IMR-90 (cell line): Measurements from ENCODE around the gene MGAT4C. TPM values are rescaled to one million over a fixed set of nuclear protein-coding genes. Genes with fewer than 3 reads are reported as not detected.

Source experiments
- ATAC-seq: fragments of 200-7000 bp; cut with Tn5 transposase; 2 replicates; pipeline ENCODE4 v1.9.1; 2020; ENCODE audit warnings: low read depth, mild to moderate bottlenecking, moderate library complexity
- BruUV-seq: library from RNA; stranded (reverse); fragments of 400-500 nt; replicated peaks from 2 replicates; lab custom pipeline; 2021; lab: Mats Ljungman, UMichigan
- CTCF ChIA-PET: fragments of 300-600 bp; formaldehyde crosslinking; extraction: SDS; loops from one replicate; lab custom pipeline; 2021; ENCODE audit warnings: antibody characterized with exemption; lab: Yijun Ruan, JAX
- POLR2A ChIA-PET: fragments of 300-600 bp; sonication (Branson Sonifier 250); formaldehyde crosslinking; loops from one replicate; lab custom pipeline; 2022; ENCODE audit warnings: antibody characterized with exemption; ENCODE audit not compliant: unreplicated experiment; lab: Charles Lee
- DNase-seq: peaks from one replicate; pipeline ENCODE4 v3.0.0; 2013
- H2AFZ ChIP-seq: replicated peaks from 2 replicates; pipeline ENCODE3; 2013; ENCODE audit warnings: low read length, mild to moderate bottlenecking; ENCODE audit not compliant: poor library complexity
- H2AK5ac ChIP-seq: 2 replicates; pipeline ENCODE4 v1.6.1; 2013; ENCODE audit warnings: low read depth, low read length, inconsistent platforms
- H2AK9ac ChIP-seq: replicated peaks from 2 replicates; pipeline ENCODE3; 2013; ENCODE audit warnings: mild to moderate bottlenecking, low read depth, low read length, moderate library complexity; ENCODE audit not compliant: poor library complexity
- H2BK120ac ChIP-seq: 2 replicates; pipeline ENCODE4 v1.6.1; 2013; ENCODE audit warnings: low read depth, low read length, inconsistent platforms
- H2BK15ac ChIP-seq: 3 replicates; pipeline ENCODE4 v1.6.1; 2013; ENCODE audit warnings: low read depth, low read length, inconsistent platforms
- H2BK20ac ChIP-seq: 2 replicates; pipeline ENCODE4 v1.6.1; 2013; ENCODE audit warnings: low read depth, mild to moderate bottlenecking, inconsistent platforms, low read length, moderate library complexity
- H2BK5ac ChIP-seq: 2 replicates; pipeline ENCODE4 v1.6.1; 2013; ENCODE audit warnings: mild to moderate bottlenecking, low read depth, low read length, inconsistent platforms; ENCODE audit not compliant: poor library complexity, severe bottlenecking
- H3K14ac ChIP-seq: replicated peaks from 2 replicates; pipeline ENCODE4 v1.6.1; 2013; ENCODE audit warnings: low read depth, low read length, inconsistent platforms
- H3K18ac ChIP-seq: 2 replicates; pipeline ENCODE4 v1.6.1; 2013; ENCODE audit warnings: low read depth, low read length, control low read depth
- H3K23ac ChIP-seq: 2 replicates; pipeline ENCODE4 v1.6.1; 2013; ENCODE audit warnings: low read depth, low read length, inconsistent platforms
- H3K27ac ChIP-seq: 2 replicates; pipeline ENCODE4 v1.5.1; 2013; ENCODE audit warnings: mild to moderate bottlenecking, control low read depth, low read length; ENCODE audit not compliant: insufficient read depth
- H3K27me3 ChIP-seq: 2 replicates; pipeline ENCODE4 v1.6.1; 2013; ENCODE audit warnings: low read length; ENCODE audit not compliant: control insufficient read depth, insufficient read depth
- H3K36me3 ChIP-seq: 2 replicates; pipeline ENCODE4 v1.6.1; 2013; ENCODE audit warnings: low read length, mixed read lengths; ENCODE audit not compliant: control insufficient read depth, insufficient read depth
- H3K4ac ChIP-seq: 2 replicates; pipeline ENCODE4 v1.6.1; 2013; ENCODE audit warnings: low read depth, low read length, inconsistent platforms
- H3K4me1 ChIP-seq: 2 replicates; pipeline ENCODE4 v1.6.1; 2013; ENCODE audit warnings: low read length, mixed read lengths; ENCODE audit not compliant: control insufficient read depth, insufficient read depth
- H3K4me2 ChIP-seq: 2 replicates; pipeline ENCODE4 v1.6.1; 2013; ENCODE audit warnings: low read depth, mild to moderate bottlenecking, control low read depth, low read length, moderate library complexity
- H3K4me3 ChIP-seq: 2 replicates; pipeline ENCODE4 v1.5.1; 2013; ENCODE audit warnings: low read depth, mild to moderate bottlenecking, control low read depth, low read length, moderate library complexity; ENCODE audit not compliant: insufficient read depth
- H3K56ac ChIP-seq: 2 replicates; pipeline ENCODE4 v1.6.1; 2013; ENCODE audit warnings: low read length, inconsistent platforms; ENCODE audit not compliant: insufficient read depth; ENCODE audit errors: extremely low read depth
- H3K79me1 ChIP-seq, 2 experiments: 2 replicates each; pipeline ENCODE4 v1.6.1; 2013; ENCODE audit warnings: low read length in 2 of 2, inconsistent platforms in 1 of 2, low read depth in 1 of 2
- H3K9ac ChIP-seq: 2 replicates; pipeline ENCODE4 v1.6.1; 2013; ENCODE audit warnings: low read depth, low read length, control low read depth
- H3K9me1 ChIP-seq: 2 replicates; pipeline ENCODE4 v1.6.1; 2013; ENCODE audit warnings: low read length, inconsistent platforms; ENCODE audit not compliant: insufficient read depth
- H3K9me3 ChIP-seq: 2 replicates; pipeline ENCODE4 v1.6.1; 2013; ENCODE audit warnings: low read length; ENCODE audit not compliant: control insufficient read depth, insufficient read depth
- H4K20me1 ChIP-seq: 2 replicates; pipeline ENCODE4 v1.6.1; 2013; ENCODE audit warnings: low read length, inconsistent platforms; ENCODE audit not compliant: insufficient read depth
- H4K5ac ChIP-seq: 2 replicates; pipeline ENCODE4 v1.6.1; 2013; ENCODE audit warnings: mild to moderate bottlenecking, low read depth, low read length, control low read depth
- H4K8ac ChIP-seq, 2 experiments: 2 replicates each; pipeline ENCODE4 v1.6.1; 2013; ENCODE audit warnings: low read depth in 2 of 2, low read length in 2 of 2, control low read depth in 1 of 2, inconsistent platforms in 1 of 2
- H4K91ac ChIP-seq: 2 replicates; pipeline ENCODE4 v1.6.1; 2013; ENCODE audit warnings: low read depth, low read length, inconsistent platforms; ENCODE audit not compliant: insufficient read depth
- BHLHE40 ChIP-seq: fragments of 150-350 bp; IDR thresholded peaks from 2 replicates; pipeline ENCODE4 v1.6.1; 2016; ENCODE audit warnings: mild to moderate bottlenecking, low read depth, low read length
- CEBPB ChIP-seq: IDR thresholded peaks from 2 replicates; pipeline ENCODE4 v1.6.1; 2012; ENCODE audit warnings: low read depth, low read length, improper control_type of control experiment
- CHD1 ChIP-seq: IDR thresholded peaks from 2 replicates; pipeline ENCODE4 v1.6.1; 2012; ENCODE audit warnings: low read depth, low read length, improper control_type of control experiment
- FOS ChIP-seq: fragments of 150-350 bp; IDR thresholded peaks from 2 replicates; pipeline ENCODE4 v1.6.1; 2016; ENCODE audit warnings: low read depth, low read length
- MAFK ChIP-seq: IDR thresholded peaks from 2 replicates; pipeline ENCODE4 v1.6.1; 2012; ENCODE audit warnings: low read depth, low read length, improper control_type of control experiment
- MAZ ChIP-seq: IDR thresholded peaks from 2 replicates; pipeline ENCODE4 v1.6.1; 2012; ENCODE audit warnings: low read depth, mild to moderate bottlenecking, low read length, improper control_type of control experiment, moderate library complexity, borderline replicate concordance
- MXI1 ChIP-seq: IDR thresholded peaks from 2 replicates; pipeline ENCODE4 v1.6.1; 2012; ENCODE audit warnings: low read depth, mild to moderate bottlenecking, low read length, moderate library complexity, borderline replicate concordance
- NFE2L2 ChIP-seq: fragments of 150-350 bp; IDR thresholded peaks from 2 replicates; pipeline ENCODE4 v1.6.1; 2016; ENCODE audit warnings: low read depth, mild to moderate bottlenecking, low read length
- POLR2A ChIP-seq: IDR thresholded peaks from 2 replicates; pipeline ENCODE4 v1.6.1; 2012; ENCODE audit warnings: mild to moderate bottlenecking, low read depth, low read length
- RAD21 ChIP-seq: IDR thresholded peaks from 2 replicates; pipeline ENCODE4 v1.6.1; 2012; ENCODE audit warnings: low read length, improper control_type of control experiment
- RCOR1 ChIP-seq: IDR thresholded peaks from 2 replicates; pipeline ENCODE4 v1.6.1; 2012; ENCODE audit warnings: mild to moderate bottlenecking, low read length, improper control_type of control experiment; ENCODE audit not compliant: insufficient replicate concordance
- RFX5 ChIP-seq: IDR thresholded peaks from 2 replicates; pipeline ENCODE4 v1.8.0; 2012; ENCODE audit warnings: low read depth, mild to moderate bottlenecking, low read length, moderate library complexity
- SMC3 ChIP-seq: fragments of 150-350 bp; IDR thresholded peaks from 2 replicates; pipeline ENCODE4 v1.6.1; 2016; ENCODE audit warnings: low read depth, mild to moderate bottlenecking, antibody characterized with exemption, low read length, moderate library complexity
- WGBS, 2 experiments: methylation state at CpG; one replicate each; pipeline versions ENCODE4 v1.1.5 to v1.1.7; 2013; ENCODE audit warnings: missing lambda C conversion rate in 2 of 2; ENCODE audit not compliant: insufficient read length in 1 of 2; ENCODE audit errors: extremely low coverage in 2 of 2; 5-methylcytosine and 5-hydroxymethylcytosine counted together
- dilution Hi-C: fragments of 300-500 bp; cut with HindIII; formaldehyde crosslinking; loops from one replicate; pipeline ENCODE4 v1.14.3; 2018; ENCODE audit warnings: low sequenced_read_pairs; ENCODE audit not compliant: unreplicated experiment
- in situ Hi-C: fragments of 300-500 bp; cut with MboI; formaldehyde crosslinking; loops from 3 replicates; pipeline ENCODE4 v1.14.3; 2019; ENCODE audit warnings: low sequenced_read_pairs, inconsistent platforms, mixed read lengths
- intact Hi-C: fragments of 100-400 bp; cut with micrococcal nuclease; formaldehyde crosslinking; loops from 2 replicates; pipeline ENCODE4 v1.10.0; 2022
- polyA plus RNA-seq, 3 experiments: library from polyadenylated mRNA; depleted of rRNA; stranded (reverse); fragments of >200 nt; gene quantifications; 2 replicates each; pipeline ENCODE4 v1.2.3, GENCODE V29; 2012; ENCODE audit warnings: low replicate concordance in 1 of 3
- total RNA-seq: library from RNA; depleted of rRNA; stranded (reverse); fragments of >200 nt; gene quantifications from 2 replicates; pipeline ENCODE4 v1.2.3, GENCODE V29; 2012
- TF ChIP-seq, protein P1 (sequence below): conservative IDR thresholded peaks from 2 replicates; pipeline ENCODE4 v1.5.1; 2012; ENCODE audit warnings: mild to moderate bottlenecking, low read depth, low read length, improper control_type of control experiment
- TF ChIP-seq, protein P2 (sequence below): fragments of 150-350 bp; IDR thresholded peaks from 2 replicates; pipeline ENCODE4 v1.6.1; 2017; ENCODE audit warnings: mild to moderate bottlenecking, antibody characterized with exemption, low read length, low read depth
- TF ChIP-seq, protein P3 (sequence below): fragments of 150-350 bp; IDR thresholded peaks from 2 replicates; pipeline ENCODE4 v1.6.1; 2016; ENCODE audit warnings: low read depth, mild to moderate bottlenecking, low read length, moderate library complexity, borderline replicate concordance

MGAT4C gene
- total and polyA plus RNA-seq, 2 of the 4 experiments (the other 2 are of a cell fraction): not detected

DNA sequence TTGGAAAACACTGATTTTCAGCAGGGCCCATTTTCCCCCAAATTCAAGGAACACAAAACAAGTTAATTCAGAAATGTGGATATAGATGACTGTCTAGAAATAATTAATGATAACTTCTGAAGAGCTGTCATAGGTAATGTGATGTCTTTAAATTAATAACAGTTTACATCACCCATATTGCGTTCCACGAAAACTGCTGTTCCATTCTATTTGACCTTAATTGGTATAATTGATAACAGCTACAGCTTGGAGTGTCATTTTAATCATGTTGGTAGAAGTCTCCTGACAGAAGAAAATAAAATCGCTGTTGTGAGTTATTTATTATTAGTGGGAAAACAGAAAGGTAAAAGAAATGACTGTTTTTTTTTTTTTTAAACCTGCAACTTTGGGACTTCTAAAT lies 36.3 kb upstream of the MGAT4C start:
- no peaks in the 10 kb centered on the region for H3K27me3 ChIP-seq
- no peak overlapping the region for H3K9ac ChIP-seq
- dilution Hi-C loops (no loop called here), intact Hi-C loops (no loop called here), in situ Hi-C loops (no loop called here)
- no peaks in the 10 kb centered on the region for H3K4me1 ChIP-seq
- no peak overlapping the region for H4K91ac ChIP-seq
- no peak overlapping the region for H2AK5ac ChIP-seq
- no peak overlapping the region for H3K56ac ChIP-seq
- no peak overlapping the region for H3K4me3 ChIP-seq
- H2BK5ac ChIP-seq: no peak overlapping the region
- H3K9me3 ChIP-seq: no peaks in the 10 kb centered on the region
- no peak overlapping the region for H2BK120ac ChIP-seq
- H3K4ac ChIP-seq: no peak overlapping the region
- H4K20me1 ChIP-seq: no peaks in the 10 kb centered on the region
- no peak overlapping the region for H2BK15ac ChIP-seq
- no peaks in the 10 kb centered on the region for H3K36me3 ChIP-seq
- TF ChIP-seq RAD21: no peak
- TF ChIP-seq NFE2L2: no peak
- no peak for TF ChIP-seq BHLHE40
- TF ChIP-seq, protein P1, sequence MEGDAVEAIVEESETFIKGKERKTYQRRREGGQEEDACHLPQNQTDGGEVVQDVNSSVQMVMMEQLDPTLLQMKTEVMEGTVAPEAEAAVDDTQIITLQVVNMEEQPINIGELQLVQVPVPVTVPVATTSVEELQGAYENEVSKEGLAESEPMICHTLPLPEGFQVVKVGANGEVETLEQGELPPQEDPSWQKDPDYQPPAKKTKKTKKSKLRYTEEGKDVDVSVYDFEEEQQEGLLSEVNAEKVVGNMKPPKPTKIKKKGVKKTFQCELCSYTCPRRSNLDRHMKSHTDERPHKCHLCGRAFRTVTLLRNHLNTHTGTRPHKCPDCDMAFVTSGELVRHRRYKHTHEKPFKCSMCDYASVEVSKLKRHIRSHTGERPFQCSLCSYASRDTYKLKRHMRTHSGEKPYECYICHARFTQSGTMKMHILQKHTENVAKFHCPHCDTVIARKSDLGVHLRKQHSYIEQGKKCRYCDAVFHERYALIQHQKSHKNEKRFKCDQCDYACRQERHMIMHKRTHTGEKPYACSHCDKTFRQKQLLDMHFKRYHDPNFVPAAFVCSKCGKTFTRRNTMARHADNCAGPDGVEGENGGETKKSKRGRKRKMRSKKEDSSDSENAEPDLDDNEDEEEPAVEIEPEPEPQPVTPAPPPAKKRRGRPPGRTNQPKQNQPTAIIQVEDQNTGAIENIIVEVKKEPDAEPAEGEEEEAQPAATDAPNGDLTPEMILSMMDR: no peak
- TF ChIP-seq, protein P2, sequence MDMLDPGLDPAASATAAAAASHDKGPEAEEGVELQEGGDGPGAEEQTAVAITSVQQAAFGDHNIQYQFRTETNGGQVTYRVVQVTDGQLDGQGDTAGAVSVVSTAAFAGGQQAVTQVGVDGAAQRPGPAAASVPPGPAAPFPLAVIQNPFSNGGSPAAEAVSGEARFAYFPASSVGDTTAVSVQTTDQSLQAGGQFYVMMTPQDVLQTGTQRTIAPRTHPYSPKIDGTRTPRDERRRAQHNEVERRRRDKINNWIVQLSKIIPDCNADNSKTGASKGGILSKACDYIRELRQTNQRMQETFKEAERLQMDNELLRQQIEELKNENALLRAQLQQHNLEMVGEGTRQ: no peak
- no peak for TF ChIP-seq SMC3
- no peak for TF ChIP-seq POLR2A
- TF ChIP-seq, protein P3, sequence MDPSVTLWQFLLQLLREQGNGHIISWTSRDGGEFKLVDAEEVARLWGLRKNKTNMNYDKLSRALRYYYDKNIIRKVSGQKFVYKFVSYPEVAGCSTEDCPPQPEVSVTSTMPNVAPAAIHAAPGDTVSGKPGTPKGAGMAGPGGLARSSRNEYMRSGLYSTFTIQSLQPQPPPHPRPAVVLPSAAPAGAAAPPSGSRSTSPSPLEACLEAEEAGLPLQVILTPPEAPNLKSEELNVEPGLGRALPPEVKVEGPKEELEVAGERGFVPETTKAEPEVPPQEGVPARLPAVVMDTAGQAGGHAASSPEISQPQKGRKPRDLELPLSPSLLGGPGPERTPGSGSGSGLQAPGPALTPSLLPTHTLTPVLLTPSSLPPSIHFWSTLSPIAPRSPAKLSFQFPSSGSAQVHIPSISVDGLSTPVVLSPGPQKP: no peak
- TF ChIP-seq FOS: no peak
- TF ChIP-seq MAZ: no peak
- TF ChIP-seq RFX5: no peak
- no peak for TF ChIP-seq MAFK
- TF ChIP-seq MXI1: no peak
- TF ChIP-seq RCOR1: no peak
- no peak for TF ChIP-seq CEBPB
- no peak for TF ChIP-seq CHD1
- H4K8ac ChIP-seq: no peak overlapping the region
- H3K27ac ChIP-seq: no peak overlapping the region
- no peak overlapping the region for H4K5ac ChIP-seq
- no peak overlapping the region for H3K4me2 ChIP-seq
- H3K18ac ChIP-seq: no peak overlapping the region
- no peak overlapping the region for H3K23ac ChIP-seq
- no peak overlapping the region for H2AFZ ChIP-seq
- H2AK9ac ChIP-seq: no peak overlapping the region
- no CpG with 5 or more reads among the region's 3 CpGs for WGBS, 2 experiments
- DNase-seq (no peak), ATAC-seq (no peak)
- H3K9me1 ChIP-seq: no peaks in the 10 kb centered on the region
- no TSS peak for BruUV-seq
- ChIA-PET CTCF (no interaction called here), POLR2A (no interaction called here)
- H3K14ac ChIP-seq: no peak overlapping the region
- H2BK20ac ChIP-seq: no peak overlapping the region
- no peaks in the 10 kb centered on the region for H3K79me1 ChIP-seq
